ENCODE data around the gene ARIH1. TPM values are rescaled to one million over a fixed set of nuclear protein-coding genes. Genes with fewer than 3 reads are reported as not detected.

The ARIH1 gene
- total and polyA plus RNA-seq, 2 donors (not counting 1 experiment from before 2014, with no cell fraction given): 27.9 to 199 TPM

DNA sequence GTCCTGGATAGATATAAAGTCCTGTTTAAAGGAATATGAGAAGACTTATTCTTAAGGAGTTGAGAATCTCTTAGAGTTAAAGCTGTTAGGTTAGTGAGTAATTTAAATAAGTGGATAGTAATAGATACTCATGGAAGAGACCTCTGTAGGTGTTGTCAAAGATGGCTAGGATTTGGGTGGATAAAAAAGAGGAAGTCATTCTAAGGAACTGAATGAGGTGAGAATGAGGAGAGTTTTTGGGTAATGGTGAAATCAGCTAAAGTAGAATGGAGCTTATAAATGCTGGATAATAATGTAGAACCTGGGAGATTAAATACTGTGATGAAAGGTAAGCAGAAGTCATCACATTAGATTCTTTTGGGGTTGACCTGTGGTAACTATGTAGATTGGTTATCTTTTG lies 8.1 kb downstream of the ARIH1 start:
- ChIA-PET POLR2A (interaction anchor here (1.1 kb wide), 1 partner anchor 9 kb away, joined by 3 read pairs; no protein-coding TSS in a partner anchor), CTCF (interaction anchor here (1.0 to 1.6 kb wide), 4 partner anchors 13 to 189 kb away, joined by 3 to 6 read pairs (median 4); no protein-coding TSS in a partner anchor)
- intact Hi-C loops (cut with micrococcal nuclease): no loop called here
- ATAC-seq (ENCODE audit: low read depth) (no peak), DNase-seq (peak; percentile 28)
- Histone ChIP-seq H3K36me3 (replicated peaks in 1 of 2; ENCODE audit: control extremely low read depth in 1 of 2, control insufficient read depth in 1 of 2, extremely low read depth in 1 of 2, insufficient read depth in 2 of 2, low read length in 1 of 2) (peaks cover 5 to 18% of the 10 kb centered on the region in 2 experiments), H3K9me3 (ENCODE audit: control extremely low read depth in 1 of 3, control insufficient read depth in 2 of 3, insufficient read depth in 1 of 3, low read length in 2 of 3) (no peaks in the 10 kb centered on the region), H3K27me3 (replicated peaks in 1 of 4; ENCODE audit: control extremely low read depth in 1 of 4, control insufficient read depth in 3 of 4, insufficient read depth in 4 of 4, low read length in 3 of 4) (no peaks in the 10 kb centered on the region), H4K20me1 (ENCODE audit: control insufficient read depth, insufficient read depth, low read length, poor library complexity, severe bottlenecking) (peaks cover 100% of the 10 kb centered on the region), H3K79me2 (ENCODE audit: control insufficient read depth, insufficient read depth, low read length) (peaks cover 100% of the 10 kb centered on the region), H3K4me3 (ENCODE audit: control extremely low read depth in 1 of 5, extremely low read depth in 1 of 5, insufficient read depth in 1 of 5, low read depth in 2 of 5, low read length in 4 of 5) (no peak overlapping the region), H3K27ac (ENCODE audit: low read length in 2 of 2) (no peak overlapping the region), H3K4me1 (ENCODE audit: control insufficient read depth in 2 of 2, insufficient read depth in 2 of 2, low read length in 2 of 2) (peaks cover 26% of the 10 kb centered on the region in 2 donors), H3K4me2 (replicated peaks; ENCODE audit: low read depth, low read length, poor library complexity, severe bottlenecking) (peak overlapping the region; percentile 29), H3K9ac (ENCODE audit: low read length) (no peak overlapping the region), H2AFZ (ENCODE audit: insufficient read depth, low read depth, low read length, poor library complexity, severe bottlenecking) (no peak overlapping the region)
- no peak for TF ChIP-seq EZH2 (IDR thresholded peaks at IDR 0.05; ENCODE audit: borderline replicate concordance, insufficient read depth, low read depth, low read length, poor library complexity, severe bottlenecking)
- TF ChIP-seq, protein P1, sequence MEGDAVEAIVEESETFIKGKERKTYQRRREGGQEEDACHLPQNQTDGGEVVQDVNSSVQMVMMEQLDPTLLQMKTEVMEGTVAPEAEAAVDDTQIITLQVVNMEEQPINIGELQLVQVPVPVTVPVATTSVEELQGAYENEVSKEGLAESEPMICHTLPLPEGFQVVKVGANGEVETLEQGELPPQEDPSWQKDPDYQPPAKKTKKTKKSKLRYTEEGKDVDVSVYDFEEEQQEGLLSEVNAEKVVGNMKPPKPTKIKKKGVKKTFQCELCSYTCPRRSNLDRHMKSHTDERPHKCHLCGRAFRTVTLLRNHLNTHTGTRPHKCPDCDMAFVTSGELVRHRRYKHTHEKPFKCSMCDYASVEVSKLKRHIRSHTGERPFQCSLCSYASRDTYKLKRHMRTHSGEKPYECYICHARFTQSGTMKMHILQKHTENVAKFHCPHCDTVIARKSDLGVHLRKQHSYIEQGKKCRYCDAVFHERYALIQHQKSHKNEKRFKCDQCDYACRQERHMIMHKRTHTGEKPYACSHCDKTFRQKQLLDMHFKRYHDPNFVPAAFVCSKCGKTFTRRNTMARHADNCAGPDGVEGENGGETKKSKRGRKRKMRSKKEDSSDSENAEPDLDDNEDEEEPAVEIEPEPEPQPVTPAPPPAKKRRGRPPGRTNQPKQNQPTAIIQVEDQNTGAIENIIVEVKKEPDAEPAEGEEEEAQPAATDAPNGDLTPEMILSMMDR (IDR thresholded peaks at IDR 0.05): no peak
- H3K27me3 Mint-ChIP-seq: no peaks in the 10 kb centered on the region
- no peak overlapping the region for H3K27ac Mint-ChIP-seq
- H3K9me3 Mint-ChIP-seq (ENCODE audit: insufficient read depth): no peaks in the 10 kb centered on the region
- peaks cover 54% of the 10 kb centered on the region for H3K4me1 Mint-ChIP-seq
- H3K4me3 Mint-ChIP-seq: peak overlapping the region; percentile 3

DNA sequence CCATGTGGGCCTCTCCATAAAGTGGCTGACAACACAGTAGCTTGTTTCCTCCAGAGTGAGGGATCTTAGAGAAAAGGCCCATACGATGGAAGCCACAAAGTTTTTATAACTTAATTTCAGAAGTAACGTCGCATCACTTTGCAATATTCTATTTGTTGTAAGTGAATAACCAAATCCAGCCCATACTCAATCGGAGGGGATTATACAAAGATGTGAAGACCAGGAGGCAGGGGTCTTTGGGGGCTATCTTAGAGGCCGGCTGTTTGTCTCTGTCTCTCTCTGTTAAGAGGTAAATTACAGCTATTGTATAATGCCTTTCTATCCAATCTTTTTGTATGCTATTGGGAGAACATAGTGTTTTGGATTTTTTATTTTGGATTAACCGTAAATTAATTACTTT lies 9.1 kb downstream of the ARIH1 start:
- H3K27me3 Mint-ChIP-seq: no peaks in the 10 kb centered on the region
- Histone ChIP-seq H3K79me2 (ENCODE audit: control insufficient read depth, insufficient read depth, low read length) (peaks cover 100% of the 10 kb centered on the region), H2AFZ (ENCODE audit: insufficient read depth, low read depth, low read length, poor library complexity, severe bottlenecking) (no peak overlapping the region), H3K9ac (ENCODE audit: low read length) (no peak overlapping the region), H3K4me1 (ENCODE audit: control insufficient read depth in 2 of 2, insufficient read depth in 2 of 2, low read length in 2 of 2) (peaks cover 22 to 26% of the 10 kb centered on the region in 2 donors), H3K27ac (ENCODE audit: low read length in 2 of 2) (no peak overlapping the region), H4K20me1 (ENCODE audit: control insufficient read depth, insufficient read depth, low read length, poor library complexity, severe bottlenecking) (peaks cover 100% of the 10 kb centered on the region), H3K9me3 (ENCODE audit: control extremely low read depth in 1 of 3, control insufficient read depth in 2 of 3, insufficient read depth in 1 of 3, low read length in 2 of 3) (no peaks in the 10 kb centered on the region), H3K36me3 (replicated peaks in 1 of 2; ENCODE audit: control extremely low read depth in 1 of 2, control insufficient read depth in 1 of 2, extremely low read depth in 1 of 2, insufficient read depth in 2 of 2, low read length in 1 of 2) (peaks cover 5 to 12% of the 10 kb centered on the region in 2 experiments), H3K4me2 (replicated peaks; ENCODE audit: low read depth, low read length, poor library complexity, severe bottlenecking) (no peak overlapping the region), H3K27me3 (replicated peaks in 1 of 4; ENCODE audit: control extremely low read depth in 1 of 4, control insufficient read depth in 3 of 4, insufficient read depth in 4 of 4, low read length in 3 of 4) (no peaks in the 10 kb centered on the region), H3K4me3 (ENCODE audit: control extremely low read depth in 1 of 5, extremely low read depth in 1 of 5, insufficient read depth in 1 of 5, low read depth in 2 of 5, low read length in 4 of 5) (no peak overlapping the region)
- ChIA-PET CTCF (interaction anchor here (0.8 to 1.6 kb wide), 3 partner anchors 10 to 188 kb away, joined by 3 read pairs; no protein-coding TSS in a partner anchor), POLR2A (no interaction called here)
- H3K27ac Mint-ChIP-seq: no peak overlapping the region
- H3K4me1 Mint-ChIP-seq: peaks cover 58% of the 10 kb centered on the region
- intact Hi-C loops (cut with micrococcal nuclease): no loop called here
- no peak for DNase-seq
- TF ChIP-seq EZH2 (IDR thresholded peaks at IDR 0.05; ENCODE audit: borderline replicate concordance, insufficient read depth, low read depth, low read length, poor library complexity, severe bottlenecking): no peak
- TF ChIP-seq, protein P1 (IDR thresholded peaks at IDR 0.05): no peak
- no peaks in the 10 kb centered on the region for H3K9me3 Mint-ChIP-seq (ENCODE audit: insufficient read depth)
- no CpG with 5 or more reads among the region's 6 CpGs for WGBS (ENCODE audit: insufficient coverage)
- no peak for ATAC-seq (ENCODE audit: low read depth)
- peak overlapping the region; percentile 6 for H3K4me3 Mint-ChIP-seq

All from B cell (primary cell).